GM23248 (cell line): ENCODE data around the gene OR6S1.

Experiments
- EZH2 ChIP-seq: fragments of 200-600 bp; sonication (generic); IDR thresholded peaks from 2 replicates; pipeline ENCODE4 v1.6.1; 2018; ENCODE audit warnings: antibody characterized with exemption, mild to moderate bottlenecking; ENCODE audit not compliant: insufficient read depth, poor library complexity, severe bottlenecking
- EZH2phosphoT487 ChIP-seq: fragments of 200-600 bp; sonication (generic); IDR thresholded peaks from 2 replicates; pipeline ENCODE4 v1.6.1; 2018; ENCODE audit warnings: antibody characterized with exemption, moderate library complexity, mild to moderate bottlenecking, low read depth; ENCODE audit not compliant: insufficient read depth

- TF ChIP-seq EZH2: no peak
- TF ChIP-seq EZH2phosphoT487: no peak
Observed at GRCh38 chr14:20631023-20631879, 10.2 kb downstream of the OR6S1 start.
